ENCODE results near the gene DCUN1D4.

GRCh38 chr4:51851937-51852290, 9.0 kb downstream of the DCUN1D4 start:
- TF ChIP-seq CTCF (conservative IDR thresholded peaks at IDR 0.05 in 1 of 2, IDR thresholded peaks at IDR 0.05 in 1 of 2; ENCODE audit: low read depth in 1 of 2, low read length in 2 of 2) (no peak), EZH2 (IDR thresholded peaks at IDR 0.05; ENCODE audit: low read length, missing control alignments) (no peak)

Measured in fibroblast of lung (primary cell).